Astrocyte (in vitro differentiated cells and primary cell): Measurements from ENCODE around the gene FGFRL1. TPM values are rescaled to one million over a fixed set of nuclear protein-coding genes. Genes with fewer than 3 reads are reported as not detected.

Source experiments
- DNase-seq: peaks from one replicate; pipeline ENCODE4 v3.0.0-alpha.2; 2010; ENCODE audit warnings: low read depth
- FAIRE-seq: peaks from 2 replicates; lab custom pipeline; 2011; peaks lifted over from hg19 to GRCh38; lab: Jason Lieb, UNC
- H2AFZ ChIP-seq: 2 replicates; pipeline ENCODE4 v1.6.0; 2012; ENCODE audit warnings: low read depth, low read length, inconsistent platforms
- H3K27ac ChIP-seq: 2 replicates; pipeline ENCODE4 v1.5.1; 2011; ENCODE audit warnings: low read depth, low read length, inconsistent platforms
- H3K27me3 ChIP-seq: 2 replicates; pipeline ENCODE4 v1.6.0; 2011; ENCODE audit warnings: low read length, inconsistent platforms; ENCODE audit not compliant: insufficient read depth
- H3K36me3 ChIP-seq: 2 replicates; pipeline ENCODE4 v1.5.1; 2011; ENCODE audit warnings: low read length, inconsistent platforms; ENCODE audit not compliant: insufficient read depth
- H3K4me1 ChIP-seq: 2 replicates; pipeline ENCODE4 v1.5.1; 2011; ENCODE audit warnings: low read length, inconsistent platforms; ENCODE audit not compliant: insufficient read depth
- H3K4me2 ChIP-seq: 2 replicates; pipeline ENCODE4 v1.6.0; 2012; ENCODE audit warnings: low read length, inconsistent platforms
- H3K4me3 ChIP-seq: 2 replicates; pipeline ENCODE4 v1.5.1; 2011; ENCODE audit warnings: low read depth, mild to moderate bottlenecking, low read length, inconsistent platforms; ENCODE audit not compliant: insufficient read depth
- H3K79me2 ChIP-seq: 2 replicates; pipeline ENCODE4 v1.6.0; 2012; ENCODE audit warnings: mild to moderate bottlenecking, low read length, inconsistent platforms; ENCODE audit not compliant: insufficient read depth
- H3K9ac ChIP-seq: 2 replicates; pipeline ENCODE4 v1.6.0; 2012; ENCODE audit warnings: mild to moderate bottlenecking, low read length, inconsistent platforms
- H3K9me3 ChIP-seq: 2 replicates; pipeline ENCODE4 v1.5.1; 2012; ENCODE audit warnings: low read depth, mild to moderate bottlenecking, low read length, inconsistent platforms; ENCODE audit not compliant: insufficient read depth
- H4K20me1 ChIP-seq: 2 replicates; pipeline ENCODE4 v1.6.0; 2012; ENCODE audit warnings: low read length, inconsistent platforms; ENCODE audit not compliant: insufficient read depth
- H3K27ac Mint-ChIP-seq: one replicate; pipeline ENCODE4 v1.8.0; 2021; ENCODE audit warnings: mild to moderate bottlenecking, mixed read lengths; ENCODE audit not compliant: unreplicated experiment
- H3K27me3 Mint-ChIP-seq: one replicate; pipeline ENCODE4 v1.8.0; 2021; ENCODE audit warnings: low read depth, mixed read lengths; ENCODE audit not compliant: unreplicated experiment
- H3K36me3 Mint-ChIP-seq: one replicate; pipeline ENCODE4 v1.8.0; 2021; ENCODE audit warnings: low read depth, mixed read lengths; ENCODE audit not compliant: unreplicated experiment
- H3K4me1 Mint-ChIP-seq: one replicate; pipeline ENCODE4 v1.8.0; 2021; ENCODE audit warnings: low read depth, mixed read lengths; ENCODE audit not compliant: unreplicated experiment
- H3K4me3 Mint-ChIP-seq: one replicate; pipeline ENCODE4 v1.8.0; 2021; ENCODE audit warnings: mild to moderate bottlenecking, moderate library complexity, mixed read lengths; ENCODE audit not compliant: unreplicated experiment
- H3K9me3 Mint-ChIP-seq: one replicate; pipeline ENCODE4 v1.8.0; 2021; ENCODE audit warnings: mild to moderate bottlenecking, mixed read lengths; ENCODE audit not compliant: unreplicated experiment
- CTCF ChIP-seq: IDR thresholded peaks from 2 replicates; pipeline ENCODE4 v1.5.1; 2011; ENCODE audit warnings: low read depth, mild to moderate bottlenecking, inconsistent platforms, low read length, moderate library complexity; ENCODE audit not compliant: insufficient read depth
- EZH2 ChIP-seq: IDR thresholded peaks from 2 replicates; pipeline ENCODE4 v1.6.1; 2012; ENCODE audit warnings: mild to moderate bottlenecking, low read length, inconsistent platforms; ENCODE audit not compliant: insufficient read depth
- total RNA-seq: library from RNA; stranded (reverse); gene quantifications from 2 replicates; pipeline ENCODE4 v1.2.1, GENCODE V29; 2021

FGFRL1 gene
- total RNA-seq, 1 donor from 2014 or later: 64.2 TPM

GRCh38 chr4:999882-1000425, 11.5 kb upstream of the FGFRL1 start:
- peaks cover 28% of the 10 kb centered on the region for H3K27me3 Mint-ChIP-seq
- H3K27me3 ChIP-seq: peaks cover 30% of the 10 kb centered on the region
- no peaks in the 10 kb centered on the region for H3K9me3 ChIP-seq
- peaks cover 4% of the 10 kb centered on the region for H3K36me3 Mint-ChIP-seq
- DNase-seq (no peak), FAIRE-seq (no peak)
- H3K4me1 Mint-ChIP-seq: no peaks in the 10 kb centered on the region
- H3K4me3 ChIP-seq: no peak overlapping the region
- no peaks in the 10 kb centered on the region for H3K36me3 ChIP-seq
- H2AFZ ChIP-seq: no peak overlapping the region
- no peak overlapping the region for H3K27ac ChIP-seq
- peaks cover 14% of the 10 kb centered on the region for H4K20me1 ChIP-seq
- peaks cover 2% of the 10 kb centered on the region for H3K9me3 Mint-ChIP-seq
- H3K4me1 ChIP-seq: no peaks in the 10 kb centered on the region
- H3K27ac Mint-ChIP-seq: no peak overlapping the region
- H3K79me2 ChIP-seq: no peaks in the 10 kb centered on the region
- H3K9ac ChIP-seq: no peak overlapping the region
- H3K4me2 ChIP-seq: no peak overlapping the region
- no peak for TF ChIP-seq EZH2
- TF ChIP-seq CTCF: no peak
- H3K4me3 Mint-ChIP-seq: no peak overlapping the region

- Histone ChIP-seq H2AFZ (no peak overlapping the region), H3K27ac (no peak overlapping the region), H3K79me2 (no peaks in the 10 kb centered on the region), H3K4me1 (no peaks in the 10 kb centered on the region), H3K36me3 (no peaks in the 10 kb centered on the region), H3K4me3 (no peak overlapping the region), H3K27me3 (peaks cover 32% of the 10 kb centered on the region), H3K9ac (no peak overlapping the region), H3K4me2 (no peak overlapping the region), H4K20me1 (peaks cover 12% of the 10 kb centered on the region), H3K9me3 (no peaks in the 10 kb centered on the region)
- Mint-ChIP-seq H3K27me3 (peaks cover 25% of the 10 kb centered on the region), H3K4me1 (peaks cover 2% of the 10 kb centered on the region), H3K9me3 (peaks cover 2% of the 10 kb centered on the region), H3K4me3 (no peak overlapping the region), H3K27ac (no peak overlapping the region), H3K36me3 (peaks cover 4% of the 10 kb centered on the region)
- no peak for DNase-seq
- no peak for FAIRE-seq
- TF ChIP-seq EZH2 (no peak), CTCF (no peak)
Observed at GRCh38 chr4:1000686-1001260, 10.7 kb upstream of the FGFRL1 start.

GRCh38 chr4:1001561-1002130, 9.8 kb upstream of the FGFRL1 start:
- Histone ChIP-seq H3K4me3 (no peak overlapping the region), H2AFZ (no peak overlapping the region), H3K4me2 (no peak overlapping the region), H3K36me3 (no peaks in the 10 kb centered on the region), H3K79me2 (no peaks in the 10 kb centered on the region), H3K27me3 (peaks cover 28% of the 10 kb centered on the region), H3K27ac (no peak overlapping the region), H3K9ac (no peak overlapping the region), H3K9me3 (no peaks in the 10 kb centered on the region), H3K4me1 (no peaks in the 10 kb centered on the region), H4K20me1 (peaks cover 8% of the 10 kb centered on the region)
- TF ChIP-seq EZH2 (no peak), CTCF (no peak)
- peaks cover 2% of the 10 kb centered on the region for H3K4me1 Mint-ChIP-seq
- peaks cover 4% of the 10 kb centered on the region for H3K36me3 Mint-ChIP-seq
- no peak for FAIRE-seq
- H3K4me3 Mint-ChIP-seq: no peak overlapping the region
- peaks cover 26% of the 10 kb centered on the region for H3K27me3 Mint-ChIP-seq
- H3K27ac Mint-ChIP-seq: no peak overlapping the region
- H3K9me3 Mint-ChIP-seq: peaks cover 3% of the 10 kb centered on the region
- DNase-seq: no peak
